Mesodermal cell (in vitro differentiated cells): Measurements from ENCODE around the gene TAS2R1. TPM values are rescaled to one million over a fixed set of nuclear protein-coding genes. Genes with fewer than 3 reads are reported as not detected.
A peak's percentile ranks its signal among the peaks of the same experiment; 100 is the strongest.

Source experiments
- H3K27ac ChIP-seq: 2 replicates; pipeline ENCODE4 v1.7.0; 2013; ENCODE audit warnings: mild to moderate bottlenecking, low read depth, low read length, moderate library complexity; ENCODE audit not compliant: severe bottlenecking
- H3K36me3 ChIP-seq: 2 replicates; pipeline ENCODE4 v1.7.1; 2013; ENCODE audit warnings: mild to moderate bottlenecking, low read length, moderate library complexity; ENCODE audit not compliant: control insufficient read depth, insufficient read depth
- H3K4me1 ChIP-seq: one replicate; pipeline ENCODE4 v1.7.1; 2013; ENCODE audit warnings: mild to moderate bottlenecking, low read length; ENCODE audit not compliant: insufficient read depth, control insufficient read depth, poor library complexity, severe bottlenecking
- H3K4me3 ChIP-seq: 2 replicates; pipeline ENCODE4 v1.7.0; 2013; ENCODE audit warnings: low read length, control low read depth, mild to moderate bottlenecking; ENCODE audit not compliant: insufficient read depth, poor library complexity, severe bottlenecking; ENCODE audit errors: extremely low read depth
- H3K9me3 ChIP-seq: 2 replicates; pipeline ENCODE4 v1.7.1; 2013; ENCODE audit warnings: mild to moderate bottlenecking, low read length, moderate library complexity; ENCODE audit not compliant: control insufficient read depth
- WGBS, 2 experiments: methylation state at CpG; one replicate each; pipeline ENCODE4 v1.1.5; 2013; ENCODE audit warnings: missing lambda C conversion rate in 2 of 2; ENCODE audit not compliant: insufficient coverage in 2 of 2; 5-methylcytosine and 5-hydroxymethylcytosine counted together
- polyA plus RNA-seq, 2 experiments: library from polyadenylated mRNA; stranded (reverse); fragments of 50-300 nt; gene quantifications; one replicate each; pipeline ENCODE4 v1.2.3, GENCODE V29; 2013

TAS2R1 gene
- not detected for polyA plus RNA-seq (2013, experiment 1 of 2)
- polyA plus RNA-seq (2013, experiment 2 of 2): not detected

GRCh38 chr5:9630251-9630650 lies at the start of gene TAS2R1:
TSS of gene TAS2R1 (minus strand) at chr5:9630351. CDS start at chr5:9630032, 319 bp downstream.
- peaks cover 2% of the 10 kb centered on the region for H3K4me1 ChIP-seq
- peaks cover 10% of the 10 kb centered on the region for H3K9me3 ChIP-seq

GRCh38 chr5:9670371-9670770 lies 40.2 kb upstream of the TAS2R1 start:
- Histone ChIP-seq H3K27ac (no peak overlapping the region), H3K9me3 (no peaks in the 10 kb centered on the region), H3K4me3 (no peak overlapping the region), H3K36me3 (no peaks in the 10 kb centered on the region), H3K4me1 (no peaks in the 10 kb centered on the region)
- WGBS, 2 experiments: no CpG with 5 or more reads among the region's 1 CpG

More at GRCh38 chr5:9630251-9630650, at the start of gene TAS2R1:
- Histone ChIP-seq H3K36me3 (no peaks in the 10 kb centered on the region), H3K4me3 (no peak within 1 kb of the TSS), H3K27ac (no peak within 1 kb of the TSS)
- no CpG with 5 or more reads among the region's 1 CpG for WGBS, 2 experiments

GRCh38 chr5:9667906-9668305 lies 37.8 kb upstream of the TAS2R1 start:
- WGBS, 2 experiments: 100% methylated on average over 1 of the region's 2 CpGs; no CpG with 5 or more reads in 1 of the 2 experiments
- H3K27ac ChIP-seq: no peak overlapping the region
- no peaks in the 10 kb centered on the region for H3K9me3 ChIP-seq
- no peak overlapping the region for H3K4me3 ChIP-seq
- no peaks in the 10 kb centered on the region for H3K4me1 ChIP-seq
- H3K36me3 ChIP-seq: no peaks in the 10 kb centered on the region

GRCh38 chr5:9663891-9664290 lies 33.7 kb upstream of the TAS2R1 start:
- Histone ChIP-seq H3K27ac (no peak overlapping the region), H3K4me1 (peaks cover 4% of the 10 kb centered on the region), H3K36me3 (no peaks in the 10 kb centered on the region), H3K4me3 (no peak overlapping the region), H3K9me3 (peaks cover 7% of the 10 kb centered on the region)
- WGBS, 2 experiments: 95 to 100% methylated on average over 1 to 3 of the region's 6 CpGs

- Histone ChIP-seq H3K4me1 (peaks cover 4% of the 10 kb centered on the region), H3K9me3 (peaks cover 7% of the 10 kb centered on the region), H3K36me3 (no peaks in the 10 kb centered on the region), H3K27ac (no peak overlapping the region), H3K4me3 (no peak overlapping the region)
- 100% methylated on average over 2 of the region's 6 CpGs; no CpG with 5 or more reads in 1 of the 2 experiments for WGBS, 2 experiments
Measured at GRCh38 chr5:9661316-9662015, 31.3 kb upstream of the TAS2R1 start.

GRCh38 chr5:9658706-9659105 lies 28.6 kb upstream of the TAS2R1 start:
- no peaks in the 10 kb centered on the region for H3K36me3 ChIP-seq
- WGBS, 2 experiments: 83 to 89% methylated on average over 1 to 2 of the region's 2 CpGs
- peaks cover 7% of the 10 kb centered on the region for H3K9me3 ChIP-seq
- no peak overlapping the region for H3K4me3 ChIP-seq
- peaks cover 13% of the 10 kb centered on the region for H3K4me1 ChIP-seq
- no peak overlapping the region for H3K27ac ChIP-seq

GRCh38 chr5:9657819-9658218 lies 27.7 kb upstream of the TAS2R1 start:
- Histone ChIP-seq H3K27ac (no peak overlapping the region), H3K4me1 (peaks cover 21% of the 10 kb centered on the region)

GRCh38 chr5:9655641-9656040 lies 25.5 kb upstream of the TAS2R1 start:
- WGBS, 2 experiments: 60% methylated on average over 1 of the region's 1 CpG; no CpG with 5 or more reads in 1 of the 2 experiments
- Histone ChIP-seq H3K4me3 (no peak overlapping the region), H3K4me1 (peaks cover 22% of the 10 kb centered on the region), H3K9me3 (peaks cover 4% of the 10 kb centered on the region), H3K36me3 (no peaks in the 10 kb centered on the region), H3K27ac (no peak overlapping the region)

More at GRCh38 chr5:9657819-9658218, 27.7 kb upstream of the TAS2R1 start:
- Histone ChIP-seq H3K36me3 (no peaks in the 10 kb centered on the region), H3K9me3 (peaks cover 7% of the 10 kb centered on the region), H3K4me3 (no peak overlapping the region)
- no CpG with 5 or more reads among the region's 1 CpG for WGBS, 2 experiments

- no peaks in the 10 kb centered on the region for H3K36me3 ChIP-seq
- peaks cover 22% of the 10 kb centered on the region for H3K4me1 ChIP-seq
- no peaks in the 10 kb centered on the region for H3K9me3 ChIP-seq
- H3K4me3 ChIP-seq: no peak overlapping the region
- H3K27ac ChIP-seq: peak overlapping the region; percentile 66
Measured at GRCh38 chr5:9654886-9655285, 24.7 kb upstream of the TAS2R1 start.

- Histone ChIP-seq H3K4me1 (peaks cover 22% of the 10 kb centered on the region), H3K27ac (peak overlapping the region; percentile 82)
- WGBS, 2 experiments: 70% methylated on average over 2 of the region's 2 CpGs; no CpG with 5 or more reads in 1 of the 2 experiments
Measured at GRCh38 chr5:9653811-9654210, 23.7 kb upstream of the TAS2R1 start.

GRCh38 chr5:9653061-9653460 lies 22.9 kb upstream of the TAS2R1 start:
- no peaks in the 10 kb centered on the region for H3K36me3 ChIP-seq
- WGBS, 2 experiments: 94% methylated on average over 4 to 7 of the region's 7 CpGs
- H3K27ac ChIP-seq: peak overlapping the region; percentile 82

More at GRCh38 chr5:9653811-9654210, 23.7 kb upstream of the TAS2R1 start:
- H3K9me3 ChIP-seq: no peaks in the 10 kb centered on the region
- no peak overlapping the region for H3K4me3 ChIP-seq
- no peaks in the 10 kb centered on the region for H3K36me3 ChIP-seq

More at GRCh38 chr5:9653061-9653460, 22.9 kb upstream of the TAS2R1 start:
- H3K9me3 ChIP-seq: no peaks in the 10 kb centered on the region
- H3K4me3 ChIP-seq: no peak overlapping the region
- H3K4me1 ChIP-seq: peaks cover 22% of the 10 kb centered on the region
